Endothelial cell of umbilical vein (primary cell): ENCODE measurements around the gene EPS8. TPM values are rescaled to one million over a fixed set of nuclear protein-coding genes. Genes with fewer than 3 reads are reported as not detected.

Source experiments
- BruUV-seq: library from RNA; stranded (reverse); fragments of 400-500 nt; replicated peaks from 2 replicates; lab custom pipeline; 2021; lab: Mats Ljungman, UMichigan
- CTCF ChIA-PET: fragments of 300-600, 350-600 bp; sonication (Branson Sonifier 250); formaldehyde crosslinking; loops from one replicate; lab custom pipeline; 2021; ENCODE audit warnings: antibody characterized with exemption, inconsistent platforms; lab: Charles Lee
- POLR2A ChIA-PET: fragments of 300-600, 350-600 bp; sonication (Branson Sonifier 250); formaldehyde crosslinking; loops from one replicate; lab custom pipeline; 2021; ENCODE audit warnings: antibody characterized with exemption, inconsistent platforms; lab: Charles Lee
- DNase-seq: peaks from one replicate; pipeline ENCODE4 v3.0.0-alpha.2; 2011; ENCODE audit warnings: low read depth, low spot score
- FAIRE-seq: peaks from 2 replicates; lab custom pipeline; 2011; peaks lifted over from hg19 to GRCh38; lab: Jason Lieb, UNC
- H2AFZ ChIP-seq: 2 replicates; pipeline ENCODE4 v1.6.0; 2012; ENCODE audit warnings: low read depth, low read length, control low read depth, inconsistent platforms
- H3K27ac ChIP-seq: 2 replicates; pipeline ENCODE4 v1.5.1; 2011; ENCODE audit warnings: low read depth, mild to moderate bottlenecking, control low read depth, low read length, moderate library complexity; ENCODE audit not compliant: insufficient read depth
- H3K27me3 ChIP-seq, 2 experiments: 2 replicates each; pipeline versions ENCODE4 v1.6.0 to v1.6.1; 2011; ENCODE audit warnings: low read length in 2 of 2, mixed read lengths in 1 of 2; ENCODE audit not compliant: control insufficient read depth in 2 of 2, insufficient read depth in 2 of 2
- H3K36me3 ChIP-seq, 2 experiments: 2 replicates in 1 of 2; 3 replicates in 1 of 2; pipeline ENCODE4 v1.5.1; 2011; ENCODE audit warnings: low read length in 2 of 2, mild to moderate bottlenecking in 1 of 2, moderate library complexity in 1 of 2; ENCODE audit not compliant: control insufficient read depth in 2 of 2, insufficient read depth in 2 of 2; ENCODE audit errors: extremely low read depth in 1 of 2
- H3K4me1 ChIP-seq: 3 replicates; pipeline ENCODE4 v1.5.1; 2011; ENCODE audit warnings: mild to moderate bottlenecking, low read length; ENCODE audit not compliant: control insufficient read depth, insufficient read depth; ENCODE audit errors: extremely low read depth
- H3K4me2 ChIP-seq: 2 replicates; pipeline ENCODE4 v1.6.1; 2011; ENCODE audit warnings: low read length, control low read depth, mixed read lengths; ENCODE audit not compliant: insufficient read depth
- H3K4me3 ChIP-seq, 3 experiments: fragments of 200-600 bp in 1 of 3; sonication (generic), shearing (Covaris generic) in 1 of 3; replicated peaks in 1 of 3; 2 replicates each; pipeline ENCODE4 v1.5.1; 2011 to 2016; ENCODE audit warnings: control low read depth in 3 of 3, low read length in 3 of 3, mild to moderate bottlenecking in 2 of 3, inconsistent platforms in 1 of 3, low read depth in 1 of 3, moderate library complexity in 1 of 3; ENCODE audit not compliant: insufficient read depth in 1 of 3
- H3K79me2 ChIP-seq: 2 replicates; pipeline ENCODE4 v1.6.0; 2012; ENCODE audit warnings: low read length, inconsistent platforms; ENCODE audit not compliant: control insufficient read depth, insufficient read depth
- H3K9ac ChIP-seq: replicated peaks from 2 replicates; pipeline ENCODE3; 2011; ENCODE audit warnings: low read length, control low read depth; ENCODE audit not compliant: insufficient read depth; ENCODE audit errors: extremely low read depth
- H3K9me1 ChIP-seq: replicated peaks from 3 replicates; pipeline ENCODE4 v1.6.0; 2011; ENCODE audit warnings: mild to moderate bottlenecking, low read length; ENCODE audit not compliant: control insufficient read depth, insufficient read depth; ENCODE audit errors: extremely low read depth
- H3K9me3 ChIP-seq: replicated peaks from 2 replicates; pipeline ENCODE4 v1.5.1; 2012; ENCODE audit warnings: low read length, inconsistent platforms; ENCODE audit not compliant: control insufficient read depth, insufficient read depth
- H4K20me1 ChIP-seq: replicated peaks from 2 replicates; pipeline ENCODE3; 2011; ENCODE audit warnings: mild to moderate bottlenecking, low read length; ENCODE audit not compliant: control insufficient read depth, insufficient read depth; ENCODE audit errors: extremely low read depth
- CTCF ChIP-seq, 2 donors: IDR thresholded peaks; 1 replicate in 1 of 2; 2 replicates in 1 of 2; pipeline ENCODE4 v1.5.1; 2011; ENCODE audit warnings: low read length in 2 of 2, mild to moderate bottlenecking in 2 of 2, moderate library complexity in 2 of 2, control low read depth in 1 of 2, inconsistent platforms in 1 of 2, low read depth in 1 of 2; ENCODE audit not compliant: insufficient read depth in 1 of 2; ENCODE audit errors: extremely low read depth in 1 of 2
- EZH2 ChIP-seq: IDR thresholded peaks from 2 replicates; pipeline ENCODE4 v1.6.1; 2012; ENCODE audit warnings: borderline replicate concordance, low read depth, mild to moderate bottlenecking, moderate library complexity, low read length, inconsistent platforms; ENCODE audit not compliant: severe bottlenecking
- FOS ChIP-seq: IDR thresholded peaks from 2 replicates; pipeline ENCODE4 v1.6.1; 2011; ENCODE audit warnings: mild to moderate bottlenecking, low read length, moderate library complexity, borderline replicate concordance; ENCODE audit not compliant: insufficient read depth
- GATA2 ChIP-seq: IDR thresholded peaks from 2 replicates; pipeline ENCODE4 v1.7.0; 2011; ENCODE audit warnings: low read depth, mild to moderate bottlenecking, moderate library complexity, mixed read lengths, low read length; ENCODE audit not compliant: insufficient read length, insufficient read depth
- JUN ChIP-seq: IDR thresholded peaks from 2 replicates; pipeline ENCODE4 v1.6.1; 2011; ENCODE audit warnings: borderline replicate concordance, low read depth; ENCODE audit not compliant: insufficient read length, insufficient read depth
- MAX ChIP-seq: IDR thresholded peaks from 2 replicates; pipeline ENCODE4 v1.6.1; 2011; ENCODE audit not compliant: insufficient read depth, insufficient read length
- MYC ChIP-seq: IDR thresholded peaks from one replicate; pipeline ENCODE4 v1.6.1; 2011; ENCODE audit warnings: mild to moderate bottlenecking, low read depth, low read length
- POLR2A ChIP-seq: IDR thresholded peaks from 2 replicates; pipeline ENCODE4 v1.6.1; 2012; ENCODE audit warnings: low read depth, mild to moderate bottlenecking, control low read depth, low read length
- POLR2AphosphoS5 ChIP-seq: IDR thresholded peaks from 2 replicates; pipeline ENCODE4 v1.6.1; 2012; ENCODE audit warnings: low read depth, mild to moderate bottlenecking, control low read depth, low read length, moderate library complexity; ENCODE audit not compliant: insufficient read depth
- dilution Hi-C: fragments of 300-500 bp; cut with MboI; formaldehyde crosslinking; loops from one replicate; pipeline ENCODE4 v1.15.0; 2019; ENCODE audit warnings: low sequenced_read_pairs; ENCODE audit not compliant: extremely low pct_ligation_motif_present
- intact Hi-C: fragments of 100-400 bp; cut with micrococcal nuclease; formaldehyde crosslinking; loops from one replicate; pipeline ENCODE4 v1.10.0; 2022
- polyA plus RNA-seq, 4 experiments: library from polyadenylated mRNA; depleted of rRNA in 3 of 4; stranded (reverse) in 3 of 4; unstranded in 1 of 4; fragments of >200 nt; gene quantifications; 2 replicates each; pipeline versions ENCODE4 v1.2.1 to v1.2.3, GENCODE V29; 2011 to 2012; ENCODE audit warnings: missing spikeins in 1 of 4
- total RNA-seq: library from RNA; stranded (reverse); gene quantifications from 2 replicates; pipeline ENCODE4 v1.2.3, GENCODE V29; 2021

The EPS8 gene
- total and polyA plus RNA-seq, 2 donors (not counting 3 experiments of a cell fraction or from before 2014, with no cell fraction given): 8.4 to 11.9 TPM

DNA sequence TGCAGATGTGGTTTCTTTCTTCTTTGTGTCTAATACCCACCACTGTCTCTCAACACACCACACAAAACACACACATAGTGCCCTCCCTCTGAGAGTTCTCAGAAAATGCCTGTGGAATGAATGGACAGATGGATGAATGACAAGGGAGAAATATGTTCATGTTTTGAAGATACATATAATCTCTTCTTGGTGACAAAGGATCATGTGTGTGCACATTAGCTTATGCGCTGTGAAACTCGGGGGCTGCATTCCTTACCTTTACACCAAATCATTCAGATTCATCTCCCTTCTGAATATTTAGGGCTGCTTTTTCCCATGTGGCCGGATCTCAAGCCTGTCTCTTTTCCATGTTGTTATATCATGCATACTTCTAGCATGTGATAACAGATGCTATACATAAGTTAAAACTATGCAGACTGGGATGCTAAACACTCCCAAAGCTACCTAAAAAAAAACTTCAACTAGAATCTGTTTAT, 111.4 kb downstream of the EPS8 start:
- ChIA-PET POLR2A (no interaction called here), CTCF (no interaction called here)
- Histone ChIP-seq H3K9me1 (no peaks in the 10 kb centered on the region), H3K4me2 (no peak overlapping the region), H3K4me1 (peaks cover 2% of the 10 kb centered on the region), H2AFZ (no peak overlapping the region), H4K20me1 (no peaks in the 10 kb centered on the region), H3K27me3 (no peaks in the 10 kb centered on the region), H3K36me3 (no peaks in the 10 kb centered on the region), H3K27ac (no peak overlapping the region), H3K4me3 (no peak overlapping the region), H3K79me2 (no peaks in the 10 kb centered on the region), H3K9me3 (no peaks in the 10 kb centered on the region), H3K9ac (no peak overlapping the region)
- dilution Hi-C loops: no loop called here
- BruUV-seq: no TSS peak
- intact Hi-C loops: no loop called here
- TF ChIP-seq POLR2AphosphoS5 (no peak), FOS (no peak), JUN (no peak), GATA2 (no peak), MAX (no peak), MYC (no peak), CTCF (IDR thresholded peaks at IDR 0.05; ENCODE audit: extremely low read depth in 1 of 2, insufficient read depth in 1 of 2, low read depth in 1 of 2, low read length in 2 of 2) (no peak), EZH2 (no peak), POLR2A (no peak)
- DNase-seq: no peak
- no peak for FAIRE-seq
